Progenitor cell of endocrine pancreas (in vitro differentiated cells): ENCODE measurements around the gene TRIP12. TPM values are rescaled to one million over a fixed set of nuclear protein-coding genes. Genes with fewer than 3 reads are reported as not detected.

Source experiments
- DNase-seq: peaks from one replicate; pipeline ENCODE4 v3.0.0; 2021; ENCODE audit warnings: low spot score; ENCODE audit not compliant: unreplicated experiment
- H3K27ac Mint-ChIP-seq: 2 replicates; pipeline ENCODE4 v1.8.0; 2021; ENCODE audit warnings: mild to moderate bottlenecking, moderate library complexity, mixed read lengths
- H3K27me3 Mint-ChIP-seq: 2 replicates; pipeline ENCODE4 v1.8.0; 2021; ENCODE audit warnings: mixed read lengths
- H3K36me3 Mint-ChIP-seq: 2 replicates; pipeline ENCODE4 v1.8.0; 2022; ENCODE audit warnings: mixed read lengths; ENCODE audit not compliant: insufficient read depth
- H3K4me1 Mint-ChIP-seq: 2 replicates; pipeline ENCODE4 v1.8.0; 2021; ENCODE audit warnings: low read depth, mixed read lengths
- H3K4me3 Mint-ChIP-seq: 2 replicates; pipeline ENCODE4 v1.8.0; 2021; ENCODE audit warnings: low read depth, mild to moderate bottlenecking, moderate library complexity, mixed read lengths
- H3K9me3 Mint-ChIP-seq: 2 replicates; pipeline ENCODE4 v1.8.0; 2021; ENCODE audit warnings: low read depth, mixed read lengths
- CTCF ChIP-seq: fragments of 200-600 bp; sonication (generic); IDR thresholded peaks from one replicate; pipeline ENCODE4 v1.5.0; 2021; ENCODE audit warnings: antibody characterized with exemption, mild to moderate bottlenecking; ENCODE audit not compliant: unreplicated experiment
- total RNA-seq: library from RNA; stranded (reverse); gene quantifications from 2 replicates; pipeline ENCODE4 v1.2.1, GENCODE V29; 2021

TRIP12 gene
- total RNA-seq, 1 donor from 2014 or later, result 228 TPM

GRCh38 chr2:229865033-229865432 is 56.8 kb downstream of the TRIP12 start:
- DNase-seq, result no peak
- H3K4me1 Mint-ChIP-seq, result peaks cover 2% of the 10 kb centered on the region
- no peak overlapping the region for H3K27ac Mint-ChIP-seq
- no peak overlapping the region for H3K4me3 Mint-ChIP-seq
- H3K9me3 Mint-ChIP-seq, result no peaks in the 10 kb centered on the region
- TF ChIP-seq CTCF, result no peak
- H3K36me3 Mint-ChIP-seq, result peaks cover 2% of the 10 kb centered on the region
- no peaks in the 10 kb centered on the region for H3K27me3 Mint-ChIP-seq

GRCh38 chr2:229861431-229861830 is 60.4 kb downstream of the TRIP12 start:
- H3K27ac Mint-ChIP-seq, result no peak overlapping the region
- peaks cover 12% of the 10 kb centered on the region for H3K36me3 Mint-ChIP-seq
- no peak overlapping the region for H3K4me3 Mint-ChIP-seq
- no peak for DNase-seq
- H3K9me3 Mint-ChIP-seq, result no peaks in the 10 kb centered on the region
- no peak for TF ChIP-seq CTCF
- no peaks in the 10 kb centered on the region for H3K4me1 Mint-ChIP-seq
- no peaks in the 10 kb centered on the region for H3K27me3 Mint-ChIP-seq

GRCh38 chr2:229860334-229860733 is 61.5 kb downstream of the TRIP12 start:
- no peak for TF ChIP-seq CTCF
- H3K27me3 Mint-ChIP-seq, result no peaks in the 10 kb centered on the region
- H3K4me1 Mint-ChIP-seq, result no peaks in the 10 kb centered on the region

GRCh38 chr2:229858351-229858750 is 63.5 kb downstream of the TRIP12 start:
- no peak for DNase-seq
- TF ChIP-seq CTCF, result no peak
- no peak overlapping the region for H3K27ac Mint-ChIP-seq
- H3K4me3 Mint-ChIP-seq, result no peak overlapping the region
- peaks cover 20% of the 10 kb centered on the region for H3K36me3 Mint-ChIP-seq
- no peaks in the 10 kb centered on the region for H3K27me3 Mint-ChIP-seq
- no peaks in the 10 kb centered on the region for H3K4me1 Mint-ChIP-seq
- no peaks in the 10 kb centered on the region for H3K9me3 Mint-ChIP-seq

More at GRCh38 chr2:229860334-229860733, 61.5 kb downstream of the TRIP12 start:
- Mint-ChIP-seq H3K9me3 (no peaks in the 10 kb centered on the region), H3K36me3 (peaks cover 15% of the 10 kb centered on the region), H3K27ac (no peak overlapping the region), H3K4me3 (no peak overlapping the region)
- DNase-seq, result no peak

- Mint-ChIP-seq H3K9me3 (no peaks in the 10 kb centered on the region), H3K36me3 (peaks cover 22% of the 10 kb centered on the region), H3K4me1 (no peaks in the 10 kb centered on the region), H3K4me3 (no peak overlapping the region), H3K27ac (no peak overlapping the region), H3K27me3 (no peaks in the 10 kb centered on the region)
- no peak for TF ChIP-seq CTCF
- DNase-seq, result no peak
These were observed 64.2 kb downstream of the TRIP12 start for GRCh38 chr2:229857634-229858033.
